Upper lobe of left lung (tissue), 4 donors: ENCODE measurements around the gene MYOF.

Experiments used
- CTCF ChIP-seq, 6 experiments: fragments of 450-650 bp in 4 of 6; fragments of 200-600 bp in 2 of 6; sonication (generic) in 2 of 6; IDR thresholded peaks; one replicate each; pipeline ENCODE4 v1.5.1; 2016 to 2019; ENCODE audit warnings: antibody characterized with exemption in 6 of 6
- POLR2A ChIP-seq, 4 donors: fragments of 450-650 bp; IDR thresholded peaks; one replicate each; pipeline ENCODE4 v1.5.1; 2016 to 2017; ENCODE audit warnings: antibody characterized with exemption in 4 of 4, mild to moderate bottlenecking in 2 of 4
- POLR2AphosphoS5 ChIP-seq, 2 donors: sonication (generic); formaldehyde crosslinking; IDR thresholded peaks; one replicate each; pipeline ENCODE4 v1.5.1; 2017; ENCODE audit warnings: antibody characterized with exemption in 2 of 2

- TF ChIP-seq CTCF (IDR thresholded peaks at IDR 0.05) (no peak), POLR2A (IDR thresholded peaks at IDR 0.05) (no peak), POLR2AphosphoS5 (IDR thresholded peaks at IDR 0.05) (peak in 1 of 2 donors; percentile 28)
These were observed 45.5 kb downstream of the MYOF start for GRCh38 chr10:93436591-93437085.
